Measurements from ENCODE around the gene SLC39A2.
A peak's percentile ranks its signal among the peaks of the same experiment; 100 is the strongest.
"Not testable (repeated sequence)": the region's sequence is repeated elsewhere in the genome, so short reads cannot be mapped to it uniquely, and the experiment has no call there.

SLC39A2 gene

GRCh38 chr14:20998674-20999366, at the start of gene SLC39A2:
SLC39A2 (plus strand) TSS chr14:20999293; CDS start chr14:20999447, 154 bp downstream.
- H3K4me3 ChIP-seq (ENCODE audit: low read depth, low read length) = no peak within 1 kb of the TSS
- no peak for DNase-seq (ENCODE audit: low read depth)

DNA sequence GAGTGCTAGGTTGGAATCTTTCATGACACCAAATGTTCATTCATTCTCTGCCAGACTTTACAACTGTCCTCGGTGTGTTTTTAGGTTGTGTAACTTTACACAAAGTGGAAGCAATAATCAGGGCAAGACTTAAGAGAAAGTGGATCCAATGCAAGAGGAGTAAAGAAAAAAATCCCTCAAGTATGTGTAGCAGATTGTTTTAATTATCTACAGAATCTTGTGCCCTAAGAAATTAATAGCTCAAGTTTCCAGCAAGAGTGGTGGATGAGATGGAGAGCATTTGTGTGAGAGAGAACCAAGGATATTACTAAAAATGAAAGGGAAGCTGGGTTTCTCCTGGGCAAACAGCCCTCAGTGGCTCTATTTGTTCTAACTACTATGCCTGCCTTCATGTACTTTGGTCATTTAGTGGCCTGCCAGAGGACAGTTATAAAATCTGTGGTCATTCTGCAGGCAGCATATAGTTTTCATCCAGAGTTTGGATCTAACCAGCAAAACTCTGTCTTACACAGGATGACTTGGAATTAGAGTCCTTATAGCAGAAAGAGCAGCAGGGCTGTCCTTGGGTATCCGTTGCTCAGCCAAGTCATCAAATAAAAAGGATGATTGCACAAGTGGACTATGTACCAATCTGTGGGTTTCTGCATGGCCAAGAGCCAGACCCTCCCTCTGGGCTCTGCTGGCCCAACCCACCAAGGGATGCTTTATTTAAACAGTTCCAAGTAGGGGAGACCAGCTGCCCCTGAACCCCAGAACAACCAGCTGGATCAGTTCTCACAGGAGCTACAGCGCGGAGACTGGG, 44.2 kb upstream of the SLC39A2 start, which contains the start of gene RNASE2:
Gene RNASE2 (plus strand): TSS at position 752 of the 802 bp plus-strand sequence. CDS start 285 bp downstream, outside the sequence.
- not testable (repeated sequence) for DNase-seq (ENCODE audit: low read depth); H3K4me3 ChIP-seq (ENCODE audit: low read depth, low read length)

More at GRCh38 chr14:20998674-20999366, at the start of gene SLC39A2:
- TF ChIP-seq CTCF (IDR thresholded peaks at IDR 0.05; ENCODE audit: insufficient read depth, low read depth, low read length, missing control alignments) = no peak

GRCh38 chr14:20955538-20955873, 43.6 kb upstream of the SLC39A2 start:
- H3K4me3 ChIP-seq (ENCODE audit: low read depth, low read length); DNase-seq (ENCODE audit: low read depth): not testable (repeated sequence)

GRCh38 chr14:20956376-20956976, 42.6 kb upstream of the SLC39A2 start:
- H3K4me3 ChIP-seq (ENCODE audit: low read depth, low read length) = no peak overlapping the region
- no peak for TF ChIP-seq CTCF (IDR thresholded peaks at IDR 0.05; ENCODE audit: insufficient read depth, low read depth, low read length, missing control alignments)
- no peak for DNase-seq (ENCODE audit: low read depth)

- H3K4me3 ChIP-seq (ENCODE audit: low read depth, low read length); DNase-seq (ENCODE audit: low read depth): not testable (repeated sequence)
These were observed 40.1 kb upstream of the SLC39A2 start for GRCh38 chr14:20958946-20959345.

- TF ChIP-seq CTCF (IDR thresholded peaks at IDR 0.05; ENCODE audit: insufficient read depth, low read depth, low read length, missing control alignments) = no peak
These were observed 29.8 kb upstream of the SLC39A2 start for GRCh38 chr14:20969336-20969735.

DNA sequence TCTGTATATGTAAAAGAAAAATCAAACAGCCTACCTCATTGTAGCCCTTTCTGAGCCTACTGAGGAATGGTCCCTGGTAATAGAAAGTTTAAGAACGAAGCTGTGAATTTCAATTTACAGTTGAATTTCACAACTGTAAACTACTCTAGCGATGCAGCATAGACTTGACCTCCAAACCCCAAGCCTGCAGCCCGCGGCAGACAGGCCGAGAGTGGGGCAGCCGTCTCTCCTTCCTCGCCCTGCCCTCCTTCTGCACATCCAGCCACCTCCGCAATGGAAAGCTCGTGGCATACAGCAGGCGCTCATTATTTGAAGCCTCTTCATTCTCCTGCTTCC, 28.5 kb upstream of the SLC39A2 start:
- DNase-seq (ENCODE audit: low read depth) = no peak
- H3K4me3 ChIP-seq (ENCODE audit: low read depth, low read length) = no peak overlapping the region
- TF ChIP-seq CTCF (IDR thresholded peaks at IDR 0.05; ENCODE audit: insufficient read depth, low read depth, low read length, missing control alignments) = no peak

More at GRCh38 chr14:20969336-20969735, 29.8 kb upstream of the SLC39A2 start:
- H3K4me3 ChIP-seq (ENCODE audit: low read depth, low read length) = no peak overlapping the region
- DNase-seq (ENCODE audit: low read depth) = no peak

GRCh38 chr14:20970983-20971704, 27.9 kb upstream of the SLC39A2 start:
- TF ChIP-seq CTCF (IDR thresholded peaks at IDR 0.05; ENCODE audit: insufficient read depth, low read depth, low read length, missing control alignments) = peak; percentile 96
- H3K4me3 ChIP-seq (ENCODE audit: low read depth, low read length) = peak overlapping the region; percentile 57

More at GRCh38 chr14:20970983-20971704, 27.9 kb upstream of the SLC39A2 start:
- peak; percentile 84 for DNase-seq (ENCODE audit: low read depth)

Measured in GM12865 (cell line).